ENCODE measurements around the gene EIF5AL1. TPM values are rescaled to one million over a fixed set of nuclear protein-coding genes. Genes with fewer than 3 reads are reported as not detected.
"Not testable (repeated sequence)": the region's sequence is repeated elsewhere in the genome, so short reads cannot be mapped to it uniquely, and the experiment has no call there.

The EIF5AL1 gene
- total RNA-seq, 1 experiment from 2014 or later: 0.39 TPM

DNA sequence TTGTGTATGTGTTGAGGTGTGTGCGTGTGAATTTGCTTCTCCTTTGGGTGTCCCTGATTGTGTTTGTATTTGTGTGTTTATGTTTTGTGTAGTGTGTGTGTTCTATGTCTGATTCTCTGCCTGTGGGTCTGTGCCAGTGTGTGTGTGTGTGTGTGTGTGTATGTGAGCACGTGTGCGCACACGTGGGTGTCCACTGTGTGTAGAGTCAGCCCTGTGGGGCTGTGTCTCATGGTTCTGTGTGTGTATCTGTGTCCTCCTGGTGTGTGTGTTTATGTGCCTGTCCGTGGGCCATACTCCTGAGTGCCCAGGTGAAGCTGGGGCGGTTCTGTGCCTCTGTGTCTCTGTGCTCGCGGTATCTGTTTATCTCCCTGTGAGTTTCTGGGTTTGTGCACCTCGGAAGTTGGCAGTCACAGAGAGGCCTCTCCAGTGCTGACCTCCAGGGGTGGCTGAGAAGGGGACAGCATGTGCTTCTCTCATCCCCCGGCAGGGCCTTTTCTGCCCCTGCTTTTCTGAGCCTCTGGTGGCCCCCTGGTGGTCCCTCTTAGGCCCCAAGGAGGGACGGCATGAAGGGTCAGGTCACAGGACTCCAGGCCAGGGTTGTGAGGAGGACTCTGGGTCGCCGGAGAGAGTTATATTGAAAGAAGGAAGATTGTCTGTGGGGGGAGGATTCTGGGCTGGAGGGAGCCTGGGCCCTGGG is 11.0 kb downstream of the EIF5AL1 start:
- not testable (repeated sequence) for H3K9ac ChIP-seq (ENCODE audit: extremely low read depth, insufficient read length, low read length); H3K9me3 Mint-ChIP-seq; H2BK20ac ChIP-seq (ENCODE audit: low read depth, low read length, poor library complexity, severe bottlenecking); H3K56ac ChIP-seq (ENCODE audit: insufficient read length, low read depth, low read length); H4K20me1 ChIP-seq (ENCODE audit: control insufficient read depth, insufficient read depth, insufficient read length); H3K4ac ChIP-seq (ENCODE audit: low read depth, low read length); H4K5ac ChIP-seq (ENCODE audit: insufficient read length, low read depth, low read length); H3K4me2 ChIP-seq (ENCODE audit: insufficient read depth, insufficient read length, low read length); H3K4me1 Mint-ChIP-seq; H3K9me3 ChIP-seq (ENCODE audit: control insufficient read depth, low read depth, low read length); H3T11ph ChIP-seq (ENCODE audit: low read length); H3K23me2 ChIP-seq (ENCODE audit: insufficient read length, low read depth, low read length, poor library complexity, severe bottlenecking); H2AFZ ChIP-seq (ENCODE audit: low read length); H3K79me1 ChIP-seq (ENCODE audit: insufficient read depth, low read depth, low read length, poor library complexity, severe bottlenecking); H4K91ac ChIP-seq (ENCODE audit: insufficient read length, low read depth, low read length); DNase-seq; H3K27me3 Mint-ChIP-seq (ENCODE audit: low read depth); H2BK5ac ChIP-seq (ENCODE audit: insufficient read length, low read length); H2AK5ac ChIP-seq (ENCODE audit: insufficient read length, low read length); H2BK15ac ChIP-seq (ENCODE audit: low read depth, low read length); H3K4me1 ChIP-seq (ENCODE audit: insufficient read depth, low read length); H4K8ac ChIP-seq (replicated peaks; ENCODE audit: insufficient read length, low read depth, low read length); H3K18ac ChIP-seq (ENCODE audit: insufficient read length, low read depth, low read length); H3K4me3 Mint-ChIP-seq; H3K27me3 ChIP-seq (ENCODE audit: insufficient read depth, low read length); H3K14ac ChIP-seq (ENCODE audit: insufficient read depth, low read length); H3K27ac ChIP-seq (ENCODE audit: insufficient read length, low read depth, low read length); H3K23ac ChIP-seq (ENCODE audit: insufficient read length, low read depth, low read length); H2BK12ac ChIP-seq (ENCODE audit: insufficient read length, low read depth, low read length); H2BK120ac ChIP-seq (ENCODE audit: low read depth, low read length, poor library complexity, severe bottlenecking); H3K79me2 ChIP-seq (ENCODE audit: insufficient read depth, low read length); H3K36me3 Mint-ChIP-seq (ENCODE audit: insufficient read depth in 1 of 3, low read depth in 3 of 3)
- TF ChIP-seq, protein P1, sequence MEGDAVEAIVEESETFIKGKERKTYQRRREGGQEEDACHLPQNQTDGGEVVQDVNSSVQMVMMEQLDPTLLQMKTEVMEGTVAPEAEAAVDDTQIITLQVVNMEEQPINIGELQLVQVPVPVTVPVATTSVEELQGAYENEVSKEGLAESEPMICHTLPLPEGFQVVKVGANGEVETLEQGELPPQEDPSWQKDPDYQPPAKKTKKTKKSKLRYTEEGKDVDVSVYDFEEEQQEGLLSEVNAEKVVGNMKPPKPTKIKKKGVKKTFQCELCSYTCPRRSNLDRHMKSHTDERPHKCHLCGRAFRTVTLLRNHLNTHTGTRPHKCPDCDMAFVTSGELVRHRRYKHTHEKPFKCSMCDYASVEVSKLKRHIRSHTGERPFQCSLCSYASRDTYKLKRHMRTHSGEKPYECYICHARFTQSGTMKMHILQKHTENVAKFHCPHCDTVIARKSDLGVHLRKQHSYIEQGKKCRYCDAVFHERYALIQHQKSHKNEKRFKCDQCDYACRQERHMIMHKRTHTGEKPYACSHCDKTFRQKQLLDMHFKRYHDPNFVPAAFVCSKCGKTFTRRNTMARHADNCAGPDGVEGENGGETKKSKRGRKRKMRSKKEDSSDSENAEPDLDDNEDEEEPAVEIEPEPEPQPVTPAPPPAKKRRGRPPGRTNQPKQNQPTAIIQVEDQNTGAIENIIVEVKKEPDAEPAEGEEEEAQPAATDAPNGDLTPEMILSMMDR (conservative IDR thresholded peaks at IDR 0.05): peak; percentile 30; the same call in 1 of the 3 replicates
- no CpG with 5 or more reads among the region's 13 CpGs for WGBS (ENCODE audit: extremely low coverage, insufficient read length, low lambda C conversion rate)
- H3K27ac Mint-ChIP-seq: peak overlapping the region in 1 of 3 experiments; percentile 10; a peak in 1 of 7 replicates

DNA sequence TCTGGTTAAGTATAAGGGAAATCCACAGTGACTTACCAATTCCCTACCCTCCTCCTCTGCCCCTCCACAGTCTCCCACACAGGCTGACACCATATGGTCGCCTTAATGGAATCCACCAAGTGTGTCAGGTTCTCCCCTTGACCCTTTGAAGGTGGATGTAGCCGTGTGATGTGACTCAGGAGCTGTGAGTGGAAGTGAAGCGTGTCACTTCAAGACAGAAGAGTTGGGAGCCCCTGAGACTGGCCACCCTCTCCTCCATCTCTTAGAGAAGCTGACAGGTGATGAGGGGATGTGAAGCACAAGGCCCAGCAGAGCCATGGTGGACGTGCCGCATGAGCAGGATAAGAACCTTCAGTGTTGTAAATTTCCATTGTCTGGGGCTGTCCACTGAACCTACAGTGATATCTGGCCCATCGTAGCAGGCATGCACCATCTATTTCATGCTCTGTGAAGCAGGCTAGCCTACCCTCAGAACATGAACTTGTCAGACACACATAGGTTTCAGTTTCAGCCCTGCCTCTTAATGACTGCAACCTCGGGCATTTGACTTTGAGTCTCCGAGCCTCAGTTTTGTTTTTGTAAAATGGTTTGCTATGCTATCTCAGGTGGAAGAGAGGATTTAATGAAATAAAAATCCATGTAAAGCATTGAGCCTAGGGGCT is 12.8 kb downstream of the EIF5AL1 start:
- not testable (repeated sequence) for H3K27me3 Mint-ChIP-seq (ENCODE audit: low read depth); H3K27ac Mint-ChIP-seq; H4K8ac ChIP-seq (replicated peaks; ENCODE audit: insufficient read length, low read depth, low read length); H3K4ac ChIP-seq (ENCODE audit: low read depth, low read length); H2BK15ac ChIP-seq (ENCODE audit: low read depth, low read length); H3K27ac ChIP-seq (ENCODE audit: insufficient read length, low read depth, low read length); H3K14ac ChIP-seq (ENCODE audit: insufficient read depth, low read length); H4K20me1 ChIP-seq (ENCODE audit: control insufficient read depth, insufficient read depth, insufficient read length); H3K4me2 ChIP-seq (ENCODE audit: insufficient read depth, insufficient read length, low read length); H3K36me3 Mint-ChIP-seq (ENCODE audit: insufficient read depth in 1 of 3, low read depth in 3 of 3); H4K91ac ChIP-seq (ENCODE audit: insufficient read length, low read depth, low read length); H3K79me2 ChIP-seq (ENCODE audit: insufficient read depth, low read length); H3T11ph ChIP-seq (ENCODE audit: low read length); H2BK12ac ChIP-seq (ENCODE audit: insufficient read length, low read depth, low read length); H3K4me1 Mint-ChIP-seq; H2BK20ac ChIP-seq (ENCODE audit: low read depth, low read length, poor library complexity, severe bottlenecking); H3K4me1 ChIP-seq (ENCODE audit: insufficient read depth, low read length); H3K9me3 ChIP-seq (ENCODE audit: control insufficient read depth, low read depth, low read length); H2AK5ac ChIP-seq (ENCODE audit: insufficient read length, low read length); H2BK5ac ChIP-seq (ENCODE audit: insufficient read length, low read length); H3K27me3 ChIP-seq (ENCODE audit: insufficient read depth, low read length); H3K79me1 ChIP-seq (ENCODE audit: insufficient read depth, low read depth, low read length, poor library complexity, severe bottlenecking); H2AFZ ChIP-seq (ENCODE audit: low read length); DNase-seq; H3K18ac ChIP-seq (ENCODE audit: insufficient read length, low read depth, low read length); H4K5ac ChIP-seq (ENCODE audit: insufficient read length, low read depth, low read length); H2BK120ac ChIP-seq (ENCODE audit: low read depth, low read length, poor library complexity, severe bottlenecking); H3K9ac ChIP-seq (ENCODE audit: extremely low read depth, insufficient read length, low read length); H3K23ac ChIP-seq (ENCODE audit: insufficient read length, low read depth, low read length); H3K4me3 Mint-ChIP-seq; H3K23me2 ChIP-seq (ENCODE audit: insufficient read length, low read depth, low read length, poor library complexity, severe bottlenecking); H3K9me3 Mint-ChIP-seq; H3K56ac ChIP-seq (ENCODE audit: insufficient read length, low read depth, low read length)
- no CpG with 5 or more reads among the region's 8 CpGs for WGBS (ENCODE audit: extremely low coverage, insufficient read length, low lambda C conversion rate)
